Measurements from ENCODE around the gene PAX3.
A peak's percentile ranks its signal among the peaks of the same experiment; 100 is the strongest.
"Not testable (repeated sequence)": the region's sequence is repeated elsewhere in the genome, so short reads cannot be mapped to it uniquely, and the experiment has no call there.

The PAX3 gene

DNA sequence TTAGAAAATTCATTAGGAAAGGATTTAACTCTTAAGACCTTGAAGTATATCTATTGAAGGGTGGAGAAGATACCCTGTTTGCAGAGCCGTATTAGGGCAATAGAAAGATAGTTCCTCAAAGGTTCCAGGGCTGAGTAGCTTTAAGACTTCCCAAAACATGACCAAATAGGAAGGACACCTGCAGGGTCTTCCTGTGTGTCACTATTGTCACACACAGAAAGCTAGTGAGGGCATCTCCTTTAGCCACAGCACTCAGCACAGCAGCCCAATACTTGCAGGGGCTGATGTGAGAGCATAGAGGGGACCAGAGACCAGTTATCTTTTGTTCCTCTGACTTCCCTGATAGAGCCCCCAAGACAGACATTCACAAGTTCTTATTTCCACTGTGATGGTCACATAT is 93.7 kb downstream of the PAX3 start:
- DNase-seq, result no peak

DNA sequence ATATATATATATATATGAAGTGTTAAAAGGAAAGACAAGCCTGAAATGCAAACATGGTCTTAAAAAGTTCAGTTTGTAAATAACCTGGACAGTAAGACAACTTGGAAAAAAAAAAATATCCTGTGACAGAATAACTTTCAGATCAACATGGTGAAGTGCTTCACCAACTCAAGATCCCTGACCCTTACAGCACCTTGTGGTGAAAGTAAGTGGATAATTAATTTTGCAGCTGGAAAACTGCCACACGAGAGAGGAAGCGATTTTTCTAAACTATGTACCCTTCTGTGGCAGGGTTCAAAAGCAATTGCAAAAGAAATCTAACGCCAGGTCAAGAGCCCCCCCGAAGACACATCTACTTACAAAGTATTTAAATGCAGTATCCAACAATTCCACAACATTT is 95.8 kb downstream of the PAX3 start:
- DNase-seq, result no peak

DNA sequence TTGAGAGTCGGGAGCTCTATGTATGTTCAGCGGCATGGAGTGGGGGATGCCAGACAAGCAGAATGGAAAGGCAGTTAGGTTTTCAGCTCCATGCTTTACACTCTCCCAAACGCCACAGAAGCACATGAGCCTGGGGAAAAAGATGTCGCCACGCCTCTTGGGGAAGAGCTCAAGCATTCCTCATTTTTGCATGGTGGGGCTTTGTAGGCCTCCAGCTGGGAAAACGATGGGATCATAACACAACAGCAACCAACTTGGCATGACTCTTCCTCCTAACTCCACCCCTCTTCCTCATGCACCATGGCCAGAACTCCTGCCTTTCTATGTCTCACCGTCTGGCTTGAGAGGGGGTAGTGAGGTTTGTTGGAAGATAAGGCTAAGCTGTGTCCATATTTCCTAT is 102.6 kb downstream of the PAX3 start:
- no peak for DNase-seq

DNA sequence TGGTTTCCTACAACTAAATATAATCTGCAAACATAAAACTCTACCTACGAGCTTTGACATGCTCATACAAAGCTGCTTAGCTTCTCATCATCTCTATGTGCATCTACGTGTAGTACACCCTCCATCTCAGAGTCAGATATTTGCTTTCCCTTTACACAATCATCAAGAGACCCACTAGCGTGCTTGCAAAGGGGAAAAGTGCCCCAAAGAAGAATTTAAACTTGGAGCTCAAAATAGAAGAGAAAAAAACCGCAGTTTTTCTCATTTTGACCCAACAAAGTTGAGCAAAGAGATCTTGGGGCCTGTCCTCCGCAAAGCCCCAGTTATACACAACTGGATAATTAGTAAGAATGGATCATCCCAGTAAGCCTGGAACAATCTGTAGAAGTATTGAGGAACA is 104.1 kb downstream of the PAX3 start:
- DNase-seq, result no peak

GRCh38 chr2:222193328-222193983 is 105.3 kb downstream of the PAX3 start:
- peak; percentile 45 for DNase-seq

- no peak for DNase-seq
Observed at GRCh38 chr2:222180619-222181018, 118.2 kb downstream of the PAX3 start.

- no peak for DNase-seq
Observed at GRCh38 chr2:222179592-222179991, 119.2 kb downstream of the PAX3 start.

DNA sequence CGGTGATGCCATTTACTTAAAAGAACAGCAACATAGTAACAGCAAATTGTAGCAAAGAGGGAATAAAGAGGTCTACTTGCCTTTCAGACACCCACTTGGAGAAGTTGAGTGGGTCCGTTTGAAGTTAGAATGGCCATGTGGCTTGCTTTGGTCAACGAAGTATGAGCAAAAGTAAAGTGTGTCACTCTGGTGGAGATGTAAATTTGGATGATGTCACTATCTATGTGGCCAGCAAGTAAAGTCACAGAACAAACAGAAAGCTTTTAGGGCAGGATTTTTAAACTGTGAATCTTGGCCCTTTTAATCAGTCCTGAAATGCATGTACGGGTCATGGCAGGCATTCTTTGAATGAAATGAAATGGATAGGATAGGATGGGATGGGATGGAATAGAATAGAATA is 120.3 kb downstream of the PAX3 start:
- no peak for DNase-seq

GRCh38 chr2:222176890-222177289 is 121.9 kb downstream of the PAX3 start:
- no peak for DNase-seq

DNA sequence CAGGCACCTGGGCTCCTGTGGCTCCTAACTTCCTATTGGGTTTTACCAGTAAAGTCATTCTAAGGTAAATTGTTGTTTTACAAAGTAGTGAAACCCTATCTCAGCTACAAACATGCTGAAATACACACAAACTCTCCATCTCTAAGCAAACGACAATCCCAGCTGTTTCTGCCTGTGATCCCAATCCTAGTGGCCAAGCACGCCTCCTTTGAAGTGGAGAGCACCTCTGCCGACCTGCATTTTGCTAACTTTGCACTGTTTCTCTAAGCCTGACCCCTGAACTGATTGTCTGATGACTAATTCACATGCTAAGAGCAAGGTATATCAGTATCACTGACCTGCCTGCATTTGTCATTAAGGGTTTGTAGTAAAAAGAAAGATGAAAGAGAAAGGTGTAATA is 124.3 kb downstream of the PAX3 start:
- DNase-seq, result no peak

DNA sequence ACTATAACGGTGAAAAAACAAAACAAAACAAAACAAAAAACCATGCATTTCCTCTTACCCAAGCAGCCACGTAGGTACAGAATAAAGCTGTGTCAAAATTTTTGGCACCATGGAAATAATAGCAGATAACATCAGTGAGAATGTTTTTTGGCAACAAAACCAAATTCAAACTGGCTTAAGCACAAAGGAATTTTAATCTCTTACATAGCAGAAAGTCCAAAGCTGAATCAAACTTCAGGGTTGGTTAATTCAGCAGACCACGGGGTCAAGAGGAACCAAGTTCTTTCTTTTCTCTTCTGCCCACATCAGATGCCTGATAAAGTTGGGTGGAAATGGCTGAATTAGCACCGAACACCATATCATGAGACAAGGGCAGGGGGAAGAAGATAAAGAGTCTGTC is 129.5 kb downstream of the PAX3 start:
- DNase-seq, result peak; percentile 83

DNA sequence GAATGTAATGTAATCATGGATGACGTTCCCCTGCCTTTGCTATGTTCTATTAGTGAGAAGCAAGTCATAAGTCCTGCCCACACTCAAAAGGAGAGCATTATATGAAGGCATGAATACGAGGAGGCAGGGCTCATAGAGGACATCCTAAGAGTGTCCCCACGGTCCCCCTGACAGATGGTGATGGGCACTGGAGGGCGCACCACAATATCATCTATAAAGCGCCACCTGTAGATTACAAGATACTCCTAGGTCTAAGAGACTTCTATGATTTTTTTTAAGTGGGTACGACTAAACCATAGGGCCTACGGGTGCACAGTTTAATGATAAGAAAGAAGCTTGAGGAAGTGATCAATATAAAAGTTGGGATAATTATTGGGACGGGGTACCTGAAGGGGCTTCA is 131.0 kb downstream of the PAX3 start:
- no peak for DNase-seq

- DNase-seq, result no peak
Observed at GRCh38 chr2:222160944-222161343, 137.9 kb downstream of the PAX3 start.

GRCh38 chr2:222160125-222160524 is 138.7 kb downstream of the PAX3 start:
- DNase-seq, result no peak

DNA sequence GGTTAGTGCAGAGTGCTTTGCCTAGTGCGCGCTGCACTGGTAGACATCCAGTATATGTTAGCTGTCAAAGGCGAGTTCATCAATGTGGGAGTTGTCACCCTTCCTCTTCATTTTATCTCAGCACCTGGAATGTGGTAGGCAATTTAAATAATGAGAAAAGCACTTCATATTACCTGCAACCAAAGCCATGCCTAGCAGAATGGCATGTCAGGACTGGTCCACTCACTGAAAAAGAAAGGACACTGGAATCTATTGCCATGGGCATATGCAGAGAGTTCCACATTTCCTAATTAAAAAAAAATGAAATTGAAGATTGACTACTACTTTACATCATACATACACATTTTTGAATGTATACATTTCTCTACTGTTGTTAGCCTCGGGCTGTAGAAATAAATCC is 139.6 kb downstream of the PAX3 start:
- no peak for DNase-seq

DNA sequence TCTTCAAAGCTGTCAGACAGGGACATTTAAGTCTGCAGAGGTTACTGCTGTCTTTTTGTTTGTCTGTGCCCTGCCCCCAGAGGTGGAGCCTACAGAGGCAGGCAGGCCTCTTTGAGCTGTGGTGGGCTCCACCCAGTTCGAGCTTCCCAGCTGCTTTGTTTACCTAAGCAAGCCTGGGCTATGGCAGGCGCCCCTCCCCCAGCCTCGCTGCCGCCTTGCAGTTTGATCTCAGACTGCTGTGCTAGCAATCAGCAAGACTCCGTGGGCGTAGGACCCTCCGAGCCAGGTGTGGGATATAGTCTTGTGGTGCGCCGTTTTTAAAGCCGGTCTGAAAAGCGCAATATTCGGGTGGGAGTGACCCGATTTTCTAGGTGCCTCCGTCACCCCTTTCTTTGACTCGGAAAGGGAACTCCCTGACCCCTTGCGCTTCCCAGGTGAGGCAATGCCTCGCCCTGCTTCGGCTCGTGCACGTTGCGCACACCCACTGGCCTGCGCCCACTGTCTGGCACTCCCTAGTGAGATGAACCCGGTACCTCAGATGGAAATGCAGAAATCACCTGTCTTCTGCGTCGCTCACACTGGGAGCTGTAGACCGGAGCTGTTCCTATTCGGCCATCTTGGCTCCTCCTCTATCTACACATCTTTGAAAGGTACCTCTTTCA is 143.7 kb downstream of the PAX3 start:
- not testable (repeated sequence) for DNase-seq
